Type B pancreatic cell (in vitro differentiated cells): ENCODE measurements around the gene CREB3. TPM values are rescaled to one million over a fixed set of nuclear protein-coding genes. Genes with fewer than 3 reads are reported as not detected.

ENCODE experiments used
- DNase-seq: peaks from one replicate; pipeline ENCODE4 v3.0.0; 2021; ENCODE audit warnings: mixed read lengths; ENCODE audit not compliant: unreplicated experiment; ENCODE audit errors: extremely low spot score
- H3K27ac Mint-ChIP-seq: 2 replicates; pipeline ENCODE4 v1.8.0; 2021; ENCODE audit warnings: mild to moderate bottlenecking, mixed read lengths
- H3K27me3 Mint-ChIP-seq: 2 replicates; pipeline ENCODE4 v1.8.0; 2021; ENCODE audit warnings: mixed read lengths
- H3K36me3 Mint-ChIP-seq: 2 replicates; pipeline ENCODE4 v1.8.0; 2021; ENCODE audit warnings: mixed read lengths
- H3K4me1 Mint-ChIP-seq: one replicate; pipeline ENCODE4 v1.8.0; 2021; ENCODE audit warnings: mixed read lengths; ENCODE audit not compliant: unreplicated experiment
- H3K4me3 Mint-ChIP-seq: 2 replicates; pipeline ENCODE4 v1.8.0; 2021; ENCODE audit warnings: mild to moderate bottlenecking, mixed read lengths
- H3K9me3 Mint-ChIP-seq: 2 replicates; pipeline ENCODE4 v1.8.0; 2021; ENCODE audit warnings: mixed read lengths
- total RNA-seq: library from RNA; stranded (reverse); gene quantifications from 2 replicates; pipeline ENCODE4 v1.2.1, GENCODE V29; 2021; ENCODE audit warnings: low replicate concordance
- TF ChIP-seq, protein P1 (sequence below): fragments of 200-600 bp; sonication (generic); conservative IDR thresholded peaks from 2 replicates; pipeline ENCODE4 v1.5.0; 2021; ENCODE audit warnings: antibody characterized with exemption, mild to moderate bottlenecking

The CREB3 gene
- total RNA-seq, 1 donor from 2014 or later: 29.1 TPM

DNA sequence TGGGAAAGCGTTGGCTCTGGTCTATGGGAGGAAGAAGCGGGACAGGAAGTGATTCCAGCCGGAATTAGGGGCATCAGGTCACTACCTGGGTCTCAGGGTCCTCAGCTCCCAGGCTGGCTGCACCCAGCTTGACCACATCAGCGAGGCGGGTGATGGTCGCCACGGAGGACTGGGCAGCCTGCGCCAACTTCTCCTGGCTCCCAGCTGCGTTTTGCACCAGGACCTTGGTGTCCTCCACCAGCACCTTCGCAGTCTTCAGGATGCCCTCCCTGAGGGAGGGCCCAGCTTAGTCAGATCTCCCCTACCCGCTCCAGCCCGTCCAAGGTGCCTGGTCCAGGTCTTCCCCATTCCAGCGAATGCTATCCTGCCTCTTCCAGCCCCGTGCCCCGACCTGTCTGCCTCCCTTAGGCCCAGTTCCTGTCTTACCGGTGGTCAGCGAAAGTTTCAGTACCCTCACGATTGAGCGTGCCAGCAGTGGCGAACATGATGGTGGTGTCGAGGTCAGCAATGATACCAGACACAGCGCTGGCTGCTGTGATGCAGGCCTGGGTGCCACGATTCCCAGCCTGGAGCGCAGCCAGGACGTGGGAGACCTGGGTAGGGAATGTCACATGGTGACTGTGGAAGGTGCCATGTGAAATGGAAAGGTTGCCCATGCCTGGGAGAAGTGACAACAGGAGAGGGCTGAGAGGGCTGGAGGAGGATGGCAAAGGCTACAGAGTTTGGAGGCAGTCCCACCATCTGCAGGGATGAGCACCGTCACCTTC lies 28.4 kb upstream of the CREB3 start:
- no peaks in the 10 kb centered on the region for H3K27me3 Mint-ChIP-seq
- no peak overlapping the region for H3K4me3 Mint-ChIP-seq
- no peaks in the 10 kb centered on the region for H3K9me3 Mint-ChIP-seq
- H3K36me3 Mint-ChIP-seq: peaks cover 38% of the 10 kb centered on the region
- no peaks in the 10 kb centered on the region for H3K4me1 Mint-ChIP-seq
- DNase-seq: no peak
- TF ChIP-seq, protein P1, sequence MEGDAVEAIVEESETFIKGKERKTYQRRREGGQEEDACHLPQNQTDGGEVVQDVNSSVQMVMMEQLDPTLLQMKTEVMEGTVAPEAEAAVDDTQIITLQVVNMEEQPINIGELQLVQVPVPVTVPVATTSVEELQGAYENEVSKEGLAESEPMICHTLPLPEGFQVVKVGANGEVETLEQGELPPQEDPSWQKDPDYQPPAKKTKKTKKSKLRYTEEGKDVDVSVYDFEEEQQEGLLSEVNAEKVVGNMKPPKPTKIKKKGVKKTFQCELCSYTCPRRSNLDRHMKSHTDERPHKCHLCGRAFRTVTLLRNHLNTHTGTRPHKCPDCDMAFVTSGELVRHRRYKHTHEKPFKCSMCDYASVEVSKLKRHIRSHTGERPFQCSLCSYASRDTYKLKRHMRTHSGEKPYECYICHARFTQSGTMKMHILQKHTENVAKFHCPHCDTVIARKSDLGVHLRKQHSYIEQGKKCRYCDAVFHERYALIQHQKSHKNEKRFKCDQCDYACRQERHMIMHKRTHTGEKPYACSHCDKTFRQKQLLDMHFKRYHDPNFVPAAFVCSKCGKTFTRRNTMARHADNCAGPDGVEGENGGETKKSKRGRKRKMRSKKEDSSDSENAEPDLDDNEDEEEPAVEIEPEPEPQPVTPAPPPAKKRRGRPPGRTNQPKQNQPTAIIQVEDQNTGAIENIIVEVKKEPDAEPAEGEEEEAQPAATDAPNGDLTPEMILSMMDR: no peak
- H3K27ac Mint-ChIP-seq: no peak overlapping the region

DNA sequence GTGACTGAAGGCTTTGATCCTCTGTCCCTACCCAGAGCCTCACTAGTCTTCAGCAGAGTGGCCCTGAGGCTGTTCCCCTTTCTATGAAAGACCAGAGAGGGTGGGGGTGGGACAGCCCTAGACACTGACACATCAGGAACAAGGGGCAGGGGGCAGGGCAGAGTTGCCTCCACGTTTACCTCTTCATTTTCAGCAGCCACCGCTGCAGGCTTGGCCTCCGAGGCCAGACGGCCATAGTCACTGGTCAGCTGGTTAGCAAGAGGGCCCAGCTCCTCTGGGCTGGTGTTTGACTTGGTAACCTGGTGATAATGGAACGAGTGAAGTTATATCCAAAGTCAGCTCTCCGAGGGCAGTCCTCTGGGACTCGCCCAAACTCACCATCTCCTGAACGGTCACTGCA lies 27.1 kb upstream of the CREB3 start:
- H3K27ac Mint-ChIP-seq: no peak overlapping the region
- peaks cover 40% of the 10 kb centered on the region for H3K36me3 Mint-ChIP-seq
- H3K27me3 Mint-ChIP-seq: no peaks in the 10 kb centered on the region
- no peaks in the 10 kb centered on the region for H3K4me1 Mint-ChIP-seq
- no peak for DNase-seq
- no peaks in the 10 kb centered on the region for H3K9me3 Mint-ChIP-seq
- TF ChIP-seq, protein P1: no peak
- no peak overlapping the region for H3K4me3 Mint-ChIP-seq

DNA sequence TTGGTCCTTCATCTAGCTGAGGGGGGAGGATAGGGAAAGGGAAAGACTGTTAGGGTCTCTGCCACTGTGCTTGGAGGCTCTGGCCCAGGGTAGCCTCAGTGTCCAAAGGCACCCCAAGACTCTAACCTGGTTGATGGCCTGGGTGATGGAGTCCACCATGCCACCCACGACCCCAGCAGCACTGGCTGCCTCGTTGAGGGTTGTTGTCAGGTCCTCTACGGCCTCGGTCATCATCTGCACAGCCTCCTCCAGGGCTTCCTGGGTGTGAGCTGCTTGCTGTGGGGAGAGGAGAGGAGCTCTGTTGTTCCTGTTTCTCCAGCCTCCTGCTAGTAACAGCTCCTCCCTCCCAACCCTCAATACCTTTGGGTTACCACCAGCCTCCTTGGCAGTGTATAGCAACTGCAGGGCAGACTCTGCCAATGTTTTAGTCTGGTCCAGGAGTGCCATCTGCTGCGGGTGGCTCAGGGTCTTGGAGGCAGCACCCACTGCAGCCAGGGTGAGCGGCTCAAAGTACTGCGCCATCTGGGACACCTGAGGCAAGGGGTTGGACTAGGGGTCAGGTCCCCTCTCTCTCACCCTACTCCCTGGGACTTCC lies 26.5 kb upstream of the CREB3 start:
- TF ChIP-seq, protein P1: no peak
- Mint-ChIP-seq H3K9me3 (no peaks in the 10 kb centered on the region), H3K27ac (no peak overlapping the region), H3K27me3 (no peaks in the 10 kb centered on the region), H3K4me3 (no peak overlapping the region), H3K4me1 (no peaks in the 10 kb centered on the region), H3K36me3 (peaks cover 45% of the 10 kb centered on the region)
- DNase-seq: no peak

DNA sequence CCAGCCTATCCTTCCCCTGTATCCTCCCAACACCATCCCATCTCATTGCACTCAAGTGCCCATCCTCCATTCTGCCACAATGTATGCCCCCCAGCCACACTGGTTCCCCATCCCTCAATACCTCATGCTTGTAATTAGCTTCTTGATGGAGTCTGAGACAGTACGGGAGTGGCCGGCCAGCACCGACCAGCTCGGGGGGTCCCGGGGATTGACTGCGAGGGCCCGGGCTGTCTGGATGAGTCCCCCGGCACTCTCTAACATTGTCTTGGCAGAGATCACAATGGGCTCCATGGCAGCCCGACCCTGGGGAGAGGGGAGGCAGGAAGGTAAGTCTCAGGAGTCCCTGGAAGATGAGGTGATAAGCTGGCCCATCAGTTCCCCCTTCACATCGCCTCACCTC lies 25.5 kb upstream of the CREB3 start:
- H3K36me3 Mint-ChIP-seq: peaks cover 46% of the 10 kb centered on the region
- H3K4me3 Mint-ChIP-seq: no peak overlapping the region
- no peaks in the 10 kb centered on the region for H3K4me1 Mint-ChIP-seq
- DNase-seq: no peak
- no peaks in the 10 kb centered on the region for H3K9me3 Mint-ChIP-seq
- H3K27me3 Mint-ChIP-seq: no peaks in the 10 kb centered on the region
- no peak overlapping the region for H3K27ac Mint-ChIP-seq
- TF ChIP-seq, protein P1: no peak

DNA sequence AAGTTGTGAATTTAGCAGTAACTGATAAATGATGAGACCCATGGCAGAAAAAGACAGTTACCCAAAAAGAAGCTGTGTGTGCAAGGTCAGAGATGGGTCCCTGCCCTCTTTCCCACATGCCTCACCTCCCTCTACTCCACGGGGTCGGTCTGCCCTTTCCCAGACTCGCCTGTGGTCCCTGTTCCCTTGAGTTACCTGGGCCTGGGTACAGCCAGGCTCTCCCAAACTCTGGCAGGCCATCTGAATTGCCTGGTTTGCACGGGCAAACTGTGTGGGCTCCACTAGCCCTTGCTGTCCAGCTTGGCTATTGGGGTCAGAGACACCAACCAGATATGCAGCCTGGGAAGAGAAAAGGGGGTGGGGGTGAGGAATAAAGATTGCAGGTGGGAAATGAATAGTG lies 24.3 kb upstream of the CREB3 start:
- TF ChIP-seq, protein P1: no peak
- Mint-ChIP-seq H3K36me3 (peaks cover 40% of the 10 kb centered on the region), H3K27me3 (no peaks in the 10 kb centered on the region), H3K4me1 (no peaks in the 10 kb centered on the region), H3K9me3 (no peaks in the 10 kb centered on the region), H3K4me3 (no peak overlapping the region), H3K27ac (no peak overlapping the region)
- DNase-seq: no peak
